K562 (cell line): ENCODE measurements around the gene VSIG1. TPM values are rescaled to one million over a fixed set of nuclear protein-coding genes. Genes with fewer than 3 reads are reported as not detected.

Experiments used
- CBFB ChIP-seq: sonication (generic); formaldehyde crosslinking; IDR thresholded peaks from 2 replicates; pipeline ENCODE4 v1.4.0; 2020; ENCODE audit warnings: mild to moderate bottlenecking, missing genetic modification reagents
- CREB5 ChIP-seq: fragments of 250-450 bp; sonication (Bioruptor Pico); IDR thresholded peaks from 2 replicates; pipeline ENCODE4 v1.5.0; 2020; ENCODE audit warnings: mild to moderate bottlenecking
- ELK3 ChIP-seq: fragments of 450-650 bp; formaldehyde crosslinking; IDR thresholded peaks from 2 replicates; pipeline ENCODE4 v1.4.0; 2020; ENCODE audit warnings: mild to moderate bottlenecking
- FOSL1 ChIP-seq: fragments of 200-800 bp; sonication (Bioruptor generic); conservative IDR thresholded peaks from 2 replicates; pipeline ENCODE4 v1.6.1; 2016; ENCODE audit warnings: missing genetic modification characterization, missing compliant biosample characterization
- KHSRP ChIP-seq: fragments of 450-650 bp; IDR thresholded peaks from 2 replicates; pipeline ENCODE4 v1.6.1; 2017
- MEF2D ChIP-seq: conservative IDR thresholded peaks from 2 replicates; pipeline ENCODE4 v1.6.1; 2016; ENCODE audit warnings: low read depth, missing genetic modification characterization, missing compliant biosample characterization
- NBN ChIP-seq: fragments of 450-650 bp; IDR thresholded peaks from 2 replicates; pipeline ENCODE4 v1.6.1; 2016; ENCODE audit warnings: low read depth, mild to moderate bottlenecking
- NR0B1 ChIP-seq: fragments of 450-650 bp; IDR thresholded peaks from one replicate; pipeline ENCODE4 v1.6.1; 2018; ENCODE audit warnings: mild to moderate bottlenecking, moderate library complexity; ENCODE audit not compliant: partially characterized antibody
- PHF20 ChIP-seq: fragments of 450-650 bp; IDR thresholded peaks from 2 replicates; pipeline ENCODE4 v1.6.1; 2018; ENCODE audit not compliant: partially characterized antibody
- POLR2B ChIP-seq: fragments of 450-650 bp; IDR thresholded peaks from 2 replicates; pipeline ENCODE4 v1.6.1; 2018; ENCODE audit warnings: low read depth; ENCODE audit not compliant: partially characterized antibody
- RFX1 ChIP-seq: fragments of 450-650 bp; IDR thresholded peaks from 2 replicates; pipeline ENCODE4 v1.6.1; 2016; ENCODE audit warnings: mild to moderate bottlenecking, moderate library complexity
- SMARCB1 ChIP-seq: IDR thresholded peaks from 2 replicates; pipeline ENCODE4 v1.6.1; 2011; ENCODE audit warnings: improper control_type of control experiment, low read depth; ENCODE audit not compliant: insufficient read length
- SMARCC2 ChIP-seq: fragments of 450-650 bp; IDR thresholded peaks from 2 replicates; pipeline ENCODE4 v1.6.1; 2017; ENCODE audit warnings: antibody characterized with exemption, moderate library complexity, mild to moderate bottlenecking, low read depth
- SUPT5H ChIP-seq: fragments of 450-650 bp; IDR thresholded peaks from 2 replicates; pipeline ENCODE4 v1.6.1; 2016
- VEZF1 ChIP-seq: fragments of 200-800 bp; sonication (Bioruptor generic); IDR thresholded peaks from 2 replicates; pipeline ENCODE4 v1.6.1; 2017; ENCODE audit warnings: missing genetic modification characterization, missing compliant biosample characterization
- XRCC5 ChIP-seq: fragments of 200-400 bp; formaldehyde crosslinking; IDR thresholded peaks from 2 replicates; pipeline ENCODE4 v1.6.1; 2017; ENCODE audit warnings: low read depth, mild to moderate bottlenecking, low read length
- ZBTB34 ChIP-seq: fragments of 250-450 bp; sonication (Bioruptor Pico); IDR thresholded peaks from 2 replicates; pipeline ENCODE4 v1.8.0; 2021; ENCODE audit warnings: mild to moderate bottlenecking, moderate library complexity
- ZNF592 ChIP-seq: fragments of 450-650 bp; IDR thresholded peaks from 2 replicates; pipeline ENCODE4 v1.6.1; 2017; ENCODE audit warnings: antibody characterized with exemption, mild to moderate bottlenecking
- polyA plus RNA-seq, 8 experiments: library from polyadenylated mRNA; depleted of rRNA in 4 of 8; stranded (reverse) in 5 of 8; unstranded in 3 of 8; fragments of >200 nt; fragmentation: Nextera tagmentation in 2 of 8; fragmentation: Illumina TruSeq in 1 of 8; extraction: Ambion mirVana in 2 of 8; extraction: Trizol in 1 of 8; gene quantifications; 2 replicates each; pipeline versions ENCODE4 v1.2.1 to v1.2.3, GENCODE V29; 2011 to 2014; ENCODE audit warnings: inconsistent platforms in 1 of 8, missing spikeins in 1 of 8
- total RNA-seq, 7 experiments: library from RNA; depleted of rRNA in 6 of 7; stranded (reverse); fragments of >200 nt in 6 of 7; fragmentation: Illumina TruSeq in 2 of 7; extraction: Trizol in 2 of 7; gene quantifications; 2 replicates each; pipeline versions ENCODE4 v1.2.1 to v1.2.3, GENCODE V29; 2011 to 2021; ENCODE audit warnings: low replicate concordance in 1 of 7

The VSIG1 gene
- total and polyA plus RNA-seq, 9 of the 15 experiments (the other 6 are each of a cell fraction or from before 2014, with no cell fraction given): not detected

- TF ChIP-seq ELK3 (CRISPR knock-in tag) (no peak), PHF20 (peak; percentile 43), CREB5 (CRISPR knock-in tag) (no peak), XRCC5 (peak; percentile 57; the same call in 1 of the 2 replicates), POLR2B (peak; percentile 58), ZNF592 (no peak), CBFB (no peak), RFX1 (peak; percentile 68), SMARCB1 (no peak), SUPT5H (peak; percentile 77), MEF2D (tag) (no peak), KHSRP (no peak), NBN (no peak), SMARCC2 (no peak), VEZF1 (CRISPR knock-in tag) (peak; percentile 71), ZBTB34 (CRISPR knock-in tag) (no peak), NR0B1 (no peak), FOSL1 (tag) (no peak)
These were observed 46.5 kb downstream of the VSIG1 start, which contains the start of the genes ATG4A and PSMD10 (continued) for GRCh38 chrX:108091264-108091877.
